HepG2 (cell line): ENCODE measurements around the gene RNF114. TPM values are rescaled to one million over a fixed set of nuclear protein-coding genes. Genes with fewer than 3 reads are reported as not detected.

Experiments
- ELF1 ChIP-seq: sonication (generic); formaldehyde crosslinking; IDR thresholded peaks from 2 replicates; pipeline ENCODE4 v1.4.0; 2020; ENCODE audit warnings: missing genetic modification reagents
- FOSL2 ChIP-seq: sonication (generic); formaldehyde crosslinking; IDR thresholded peaks from 2 replicates; pipeline ENCODE4 v1.4.0; 2020; ENCODE audit warnings: missing genetic modification reagents
- GLI4 ChIP-seq: sonication (generic); formaldehyde crosslinking; IDR thresholded peaks from 2 replicates; pipeline ENCODE4 v1.5.1; 2020; ENCODE audit warnings: missing genetic modification reagents, mild to moderate bottlenecking, moderate library complexity, borderline replicate concordance
- SATB2 ChIP-seq: sonication (generic); formaldehyde crosslinking; IDR thresholded peaks from 2 replicates; pipeline ENCODE4 v1.5.0; 2020; ENCODE audit warnings: missing genetic modification reagents
- SUZ12 ChIP-seq: fragments of 150-350 bp; IDR thresholded peaks from 2 replicates; pipeline ENCODE4 v1.6.1; 2014; ENCODE audit warnings: low read depth, low read length
- USF2 ChIP-seq, 2 experiments: sonication (generic) in 1 of 2; formaldehyde crosslinking in 1 of 2; IDR thresholded peaks; 2 replicates each; pipeline versions ENCODE4 v1.5.1 to v1.6.1; 2011 to 2020; ENCODE audit warnings: borderline replicate concordance in 1 of 2, low read depth in 1 of 2, low read length in 1 of 2, mild to moderate bottlenecking in 1 of 2, missing genetic modification reagents in 1 of 2, moderate library complexity in 1 of 2
- ZNF101 ChIP-seq: sonication (generic); formaldehyde crosslinking; IDR thresholded peaks from 2 replicates; pipeline ENCODE4 v1.4.0; 2020; ENCODE audit warnings: mild to moderate bottlenecking, low read depth, missing genetic modification reagents, borderline replicate concordance
- ZNF225 ChIP-seq: sonication (generic); formaldehyde crosslinking; IDR thresholded peaks from 2 replicates; pipeline ENCODE4 v1.4.0; 2020; ENCODE audit warnings: mild to moderate bottlenecking, missing genetic modification reagents
- ZNF362 ChIP-seq: sonication (generic); formaldehyde crosslinking; IDR thresholded peaks from 2 replicates; pipeline ENCODE4 v1.4.0; 2020; ENCODE audit warnings: missing genetic modification reagents, mild to moderate bottlenecking, borderline replicate concordance
- ZNF598 ChIP-seq: sonication (generic); formaldehyde crosslinking; IDR thresholded peaks from 2 replicates; pipeline ENCODE4 v1.5.1; 2020; ENCODE audit warnings: mild to moderate bottlenecking, missing genetic modification reagents, borderline replicate concordance
- ZNF605 ChIP-seq: sonication (generic); formaldehyde crosslinking; IDR thresholded peaks from 2 replicates; pipeline ENCODE4 v1.8.0; 2022; ENCODE audit warnings: mild to moderate bottlenecking, missing genetic modification reagents
- ZNF879 ChIP-seq: sonication (generic); formaldehyde crosslinking; IDR thresholded peaks from 2 replicates; pipeline ENCODE4 v1.8.1; 2023; ENCODE audit warnings: missing genetic modification reagents
- ZSCAN25 ChIP-seq: sonication (generic); formaldehyde crosslinking; IDR thresholded peaks from 2 replicates; pipeline ENCODE4 v1.8.0; 2022; ENCODE audit warnings: mild to moderate bottlenecking, missing genetic modification reagents
- polyA plus RNA-seq, 8 experiments: library from polyadenylated mRNA; depleted of rRNA in 3 of 8; stranded (reverse) in 7 of 8; unstranded in 1 of 8; fragments of >200 nt; fragmentation: Illumina TruSeq in 4 of 8; extraction: Trizol in 4 of 8; gene quantifications; 2 replicates each; pipeline versions ENCODE4 v1.2.1 to v1.2.3, GENCODE V29; 2011 to 2016; ENCODE audit warnings: low read depth in 4 of 8, missing spikeins in 1 of 8, mixed read lengths in 1 of 8; ENCODE audit not compliant: insufficient read depth in 1 of 8
- total RNA-seq, 5 experiments: library from RNA; depleted of rRNA; stranded (reverse); fragments of >200 nt; fragmentation: Illumina TruSeq; extraction: Trizol; gene quantifications; 2 replicates each; pipeline ENCODE4 v1.2.3, GENCODE V29; 2016; ENCODE audit warnings: low read depth in 1 of 5
- TF ChIP-seq, protein P1 (sequence below): sonication (generic); formaldehyde crosslinking; IDR thresholded peaks from 2 replicates; pipeline ENCODE4 v1.4.0; 2020; ENCODE audit warnings: mild to moderate bottlenecking, missing genetic modification reagents, borderline replicate concordance
- TF ChIP-seq, protein P2 (sequence below): IDR thresholded peaks from 2 replicates; pipeline ENCODE4 v1.6.1; 2016; ENCODE audit warnings: low read depth

The RNF114 gene
- total and polyA plus RNA-seq, 2 of the 13 experiments (the other 11 are each of a cell fraction or from before 2014, with no cell fraction given) = 119 to 126 TPM

DNA sequence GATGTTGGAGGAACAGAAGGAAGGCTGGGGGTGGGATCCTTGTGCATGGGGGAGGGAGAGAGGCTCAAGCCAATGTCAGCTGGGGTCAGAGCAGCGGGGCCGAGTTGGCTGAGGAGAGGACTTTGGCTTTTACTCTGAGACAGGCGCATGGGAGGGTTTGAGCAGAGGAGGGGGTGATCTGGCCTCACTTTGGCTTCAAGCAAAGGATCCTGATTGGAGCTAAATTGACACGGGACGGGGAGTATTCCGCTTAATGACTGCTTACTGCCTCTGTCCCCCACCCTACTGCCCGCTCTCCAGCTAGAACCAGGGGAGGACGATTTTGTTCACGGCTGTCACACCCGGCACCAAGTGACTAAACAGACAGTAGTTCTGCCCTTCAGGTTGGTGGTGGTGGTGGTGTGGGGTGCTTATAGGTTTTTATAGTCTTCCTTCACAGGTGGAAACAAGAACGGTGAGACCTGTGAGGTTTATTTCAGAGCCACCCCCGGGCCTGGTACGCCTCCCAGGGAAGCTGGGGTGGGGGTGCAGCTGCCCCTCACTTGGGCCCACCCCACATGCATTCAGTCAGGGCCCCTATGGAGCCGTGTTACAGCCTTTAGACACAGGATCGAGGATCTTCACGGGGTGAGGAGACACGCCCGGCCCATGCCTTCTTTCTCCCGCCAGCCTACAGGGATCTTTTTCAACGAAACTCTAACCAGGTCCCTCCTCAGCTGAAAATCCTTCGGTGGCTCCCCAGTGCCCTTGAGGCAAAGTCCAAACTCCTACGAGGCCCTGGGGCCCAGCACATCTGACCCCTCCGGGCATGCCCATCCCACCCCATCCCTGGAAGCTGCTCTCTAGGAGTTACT lies 45.2 kb downstream of the RNF114 start (continued):
- no peak for TF ChIP-seq ELF1 (CRISPR knock-in tag)
- TF ChIP-seq, protein P1, sequence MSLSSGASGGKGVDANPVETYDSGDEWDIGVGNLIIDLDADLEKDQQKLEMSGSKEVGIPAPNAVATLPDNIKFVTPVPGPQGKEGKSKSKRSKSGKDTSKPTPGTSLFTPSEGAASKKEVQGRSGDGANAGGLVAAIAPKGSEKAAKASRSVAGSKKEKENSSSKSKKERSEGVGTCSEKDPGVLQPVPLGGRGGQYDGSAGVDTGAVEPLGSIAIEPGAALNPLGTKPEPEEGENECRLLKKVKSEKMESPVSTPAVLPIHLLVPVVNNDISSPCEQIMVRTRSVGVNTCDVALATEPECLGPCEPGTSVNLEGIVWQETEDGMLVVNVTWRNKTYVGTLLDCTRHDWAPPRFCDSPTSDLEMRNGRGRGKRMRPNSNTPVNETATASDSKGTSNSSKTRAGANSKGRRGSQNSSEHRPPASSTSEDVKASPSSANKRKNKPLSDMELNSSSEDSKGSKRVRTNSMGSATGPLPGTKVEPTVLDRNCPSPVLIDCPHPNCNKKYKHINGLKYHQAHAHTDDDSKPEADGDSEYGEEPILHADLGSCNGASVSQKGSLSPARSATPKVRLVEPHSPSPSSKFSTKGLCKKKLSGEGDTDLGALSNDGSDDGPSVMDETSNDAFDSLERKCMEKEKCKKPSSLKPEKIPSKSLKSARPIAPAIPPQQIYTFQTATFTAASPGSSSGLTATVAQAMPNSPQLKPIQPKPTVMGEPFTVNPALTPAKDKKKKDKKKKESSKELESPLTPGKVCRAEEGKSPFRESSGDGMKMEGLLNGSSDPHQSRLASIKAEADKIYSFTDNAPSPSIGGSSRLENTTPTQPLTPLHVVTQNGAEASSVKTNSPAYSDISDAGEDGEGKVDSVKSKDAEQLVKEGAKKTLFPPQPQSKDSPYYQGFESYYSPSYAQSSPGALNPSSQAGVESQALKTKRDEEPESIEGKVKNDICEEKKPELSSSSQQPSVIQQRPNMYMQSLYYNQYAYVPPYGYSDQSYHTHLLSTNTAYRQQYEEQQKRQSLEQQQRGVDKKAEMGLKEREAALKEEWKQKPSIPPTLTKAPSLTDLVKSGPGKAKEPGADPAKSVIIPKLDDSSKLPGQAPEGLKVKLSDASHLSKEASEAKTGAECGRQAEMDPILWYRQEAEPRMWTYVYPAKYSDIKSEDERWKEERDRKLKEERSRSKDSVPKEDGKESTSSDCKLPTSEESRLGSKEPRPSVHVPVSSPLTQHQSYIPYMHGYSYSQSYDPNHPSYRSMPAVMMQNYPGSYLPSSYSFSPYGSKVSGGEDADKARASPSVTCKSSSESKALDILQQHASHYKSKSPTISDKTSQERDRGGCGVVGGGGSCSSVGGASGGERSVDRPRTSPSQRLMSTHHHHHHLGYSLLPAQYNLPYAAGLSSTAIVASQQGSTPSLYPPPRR (CRISPR knock-in tag) = peak; percentile 30; the same call in 1 of the 2 replicates
- TF ChIP-seq ZSCAN25 (CRISPR knock-in tag) = peak; percentile 63
- no peak for TF ChIP-seq ZNF362 (CRISPR knock-in tag)
- TF ChIP-seq ZNF225 (CRISPR knock-in tag) = no peak
- peak; percentile 54; the same call in 1 of the 2 replicates for TF ChIP-seq ZNF605
- 0 out of 2 replicates have a peak, but pooled peaks have one; percentile 43 for TF ChIP-seq GLI4 (CRISPR knock-in tag)
- no peak for TF ChIP-seq ZNF101 (CRISPR knock-in tag)
- no peak for TF ChIP-seq FOSL2 (CRISPR knock-in tag)
- TF ChIP-seq SUZ12 = no peak
- TF ChIP-seq ZNF598 = no peak
- TF ChIP-seq USF2 (IDR thresholded peaks at IDR 0.05; ENCODE audit: low read depth, low read length) = no peak
- 0 out of 2 replicates have a peak, but pooled peaks have one; percentile 53 for TF ChIP-seq USF2 (CRISPR knock-in tag; IDR thresholded peaks at IDR 0.05; ENCODE audit: borderline replicate concordance)
- TF ChIP-seq SATB2 (CRISPR knock-in tag) = no peak
- no peak for TF ChIP-seq ZNF879 (CRISPR knock-in tag)
- TF ChIP-seq, protein P2, sequence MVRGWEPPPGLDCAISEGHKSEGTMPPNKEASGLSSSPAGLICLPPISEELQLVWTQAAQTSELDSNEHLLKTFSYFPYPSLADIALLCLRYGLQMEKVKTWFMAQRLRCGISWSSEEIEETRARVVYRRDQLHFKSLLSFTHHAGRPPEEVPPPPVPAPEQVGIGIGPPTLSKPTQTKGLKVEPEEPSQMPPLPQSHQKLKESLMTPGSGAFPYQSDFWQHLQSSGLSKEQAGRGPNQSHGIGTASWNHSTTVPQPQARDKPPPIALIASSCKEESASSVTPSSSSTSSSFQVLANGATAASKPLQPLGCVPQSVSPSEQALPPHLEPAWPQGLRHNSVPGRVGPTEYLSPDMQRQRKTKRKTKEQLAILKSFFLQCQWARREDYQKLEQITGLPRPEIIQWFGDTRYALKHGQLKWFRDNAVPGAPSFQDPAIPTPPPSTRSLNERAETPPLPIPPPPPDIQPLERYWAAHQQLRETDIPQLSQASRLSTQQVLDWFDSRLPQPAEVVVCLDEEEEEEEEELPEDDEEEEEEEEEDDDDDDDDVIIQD (CRISPR knock-in tag) = no peak
